ENCODE results near the gene SLC17A8.
"Not testable (repeated sequence)": the region's sequence is repeated elsewhere in the genome, so short reads cannot be mapped to it uniquely, and the experiment has no call there.

Gene SLC17A8

GRCh38 chr12:100356644-100357223 is at the start of gene SLC17A8:
Gene SLC17A8 (plus strand): TSS chr12:100357074. CDS start chr12:100357392, 318 bp downstream.
- no peak for DNase-seq (ENCODE audit: low read depth in 3 of 3, low spot score in 1 of 3)

GRCh38 chr12:100308138-100308537 is 48.7 kb upstream of the SLC17A8 start:
- DNase-seq (ENCODE audit: low read depth in 3 of 3, low spot score in 1 of 3), result not testable (repeated sequence)

GRCh38 chr12:100311317-100311716 is 45.6 kb upstream of the SLC17A8 start:
- no peak for DNase-seq (ENCODE audit: low read depth in 3 of 3, low spot score in 1 of 3)

- DNase-seq (ENCODE audit: low read depth in 3 of 3, low spot score in 1 of 3), result no peak
Observed at GRCh38 chr12:100317371-100317770, 39.5 kb upstream of the SLC17A8 start.

GRCh38 chr12:100324498-100324897 is 32.4 kb upstream of the SLC17A8 start:
- DNase-seq (ENCODE audit: low read depth in 3 of 3, low spot score in 1 of 3), result no peak

GRCh38 chr12:100326208-100326607 is 30.7 kb upstream of the SLC17A8 start:
- DNase-seq (ENCODE audit: low read depth in 3 of 3, low spot score in 1 of 3), result no peak

- no peak for DNase-seq (ENCODE audit: low read depth in 3 of 3, low spot score in 1 of 3)
Observed at GRCh38 chr12:100329800-100330199, 27.1 kb upstream of the SLC17A8 start.

- DNase-seq (ENCODE audit: low read depth in 3 of 3, low spot score in 1 of 3), result no peak
Observed at GRCh38 chr12:100331871-100332270, 25.0 kb upstream of the SLC17A8 start.

GRCh38 chr12:100332852-100333251 is 24.0 kb upstream of the SLC17A8 start:
- no peak for DNase-seq (ENCODE audit: low read depth in 3 of 3, low spot score in 1 of 3)

GRCh38 chr12:100337299-100337698 is 19.6 kb upstream of the SLC17A8 start:
- DNase-seq (ENCODE audit: low read depth in 3 of 3, low spot score in 1 of 3), result no peak

GRCh38 chr12:100337727-100338126 is 19.1 kb upstream of the SLC17A8 start:
- DNase-seq (ENCODE audit: low read depth in 3 of 3, low spot score in 1 of 3), result no peak

GRCh38 chr12:100339071-100339470 is 17.8 kb upstream of the SLC17A8 start:
- DNase-seq (ENCODE audit: low read depth in 3 of 3, low spot score in 1 of 3), result no peak

- not testable (repeated sequence) for DNase-seq (ENCODE audit: low read depth in 3 of 3, low spot score in 1 of 3)
Observed at GRCh38 chr12:100342897-100343296, 14.0 kb upstream of the SLC17A8 start.

- not testable (repeated sequence) for DNase-seq (ENCODE audit: low read depth in 3 of 3, low spot score in 1 of 3)
Observed at GRCh38 chr12:100344351-100344750, 12.5 kb upstream of the SLC17A8 start.

- DNase-seq (ENCODE audit: low read depth in 3 of 3, low spot score in 1 of 3), result no peak
Observed at GRCh38 chr12:100345020-100345767, 11.7 kb upstream of the SLC17A8 start.

GRCh38 chr12:100346660-100347059 is 10.2 kb upstream of the SLC17A8 start:
- DNase-seq (ENCODE audit: low read depth in 3 of 3, low spot score in 1 of 3), result no peak

- no peak for DNase-seq (ENCODE audit: low read depth in 3 of 3, low spot score in 1 of 3)
Observed at GRCh38 chr12:100348657-100349454, 8.0 kb upstream of the SLC17A8 start.

GRCh38 chr12:100359248-100359647 is 2.4 kb downstream of the SLC17A8 start:
- DNase-seq (ENCODE audit: low read depth in 3 of 3, low spot score in 1 of 3), result no peak

- no peak for DNase-seq (ENCODE audit: low read depth in 3 of 3, low spot score in 1 of 3)
Observed at GRCh38 chr12:100359822-100360221, 2.9 kb downstream of the SLC17A8 start.

- DNase-seq (ENCODE audit: low read depth in 3 of 3, low spot score in 1 of 3), result no peak
Observed at GRCh38 chr12:100360450-100360849, 3.6 kb downstream of the SLC17A8 start.

- no peak for DNase-seq (ENCODE audit: low read depth in 3 of 3, low spot score in 1 of 3)
Observed at GRCh38 chr12:100364324-100364723, 7.5 kb downstream of the SLC17A8 start.

GRCh38 chr12:100365411-100365810 is 8.5 kb downstream of the SLC17A8 start:
- DNase-seq (ENCODE audit: low read depth in 3 of 3, low spot score in 1 of 3), result no peak

Data from stimulated activated CD4-positive, alpha-beta T cell treated with anti-CD3 and anti-CD28 coated beads, TNF-alpha, amount 100 ng/mL, for 1 hour (primary cell).